HCT116 (cell line): Measurements from ENCODE around the gene CD84.

ENCODE experiments used
- CEBPB ChIP-seq: IDR thresholded peaks from 2 replicates; pipeline ENCODE4 v1.6.1; 2012; ENCODE audit warnings: low read depth
- EZH2 ChIP-seq: fragments of 200-600 bp; sonication (generic); IDR thresholded peaks from 2 replicates; pipeline ENCODE4 v1.6.1; 2017; ENCODE audit warnings: antibody characterized with exemption, mixed run types
- JUND ChIP-seq: IDR thresholded peaks from 2 replicates; pipeline ENCODE4 v1.6.1; 2012
- POLR2A ChIP-seq: IDR thresholded peaks from 2 replicates; pipeline ENCODE4 v1.7.0; 2011; ENCODE audit warnings: borderline replicate concordance; ENCODE audit not compliant: insufficient read depth, insufficient read length; ENCODE audit errors: extremely low read depth
- SRF ChIP-seq: IDR thresholded peaks from 2 replicates; pipeline ENCODE4 v1.6.1; 2012; ENCODE audit warnings: low read depth
- YY1 ChIP-seq: IDR thresholded peaks from 2 replicates; pipeline ENCODE4 v1.6.1; 2011; ENCODE audit warnings: low read length, low read depth, moderate library complexity, mild to moderate bottlenecking; ENCODE audit not compliant: insufficient replicate concordance; ENCODE audit errors: extremely low read depth
- TF ChIP-seq, protein P1 (sequence below), 3 experiments: fragments of 200-600 bp in 1 of 3; sonication (generic) in 1 of 3; IDR thresholded peaks in 2 of 3; conservative IDR thresholded peaks in 1 of 3; 2 replicates each; pipeline ENCODE4 v1.5.1; 2012 to 2017; ENCODE audit warnings: low read depth in 2 of 3, low read length in 2 of 3, antibody characterized with exemption in 1 of 3, borderline replicate concordance in 1 of 3, control low read depth in 1 of 3, mild to moderate bottlenecking in 1 of 3, mixed read lengths in 1 of 3, mixed run types in 1 of 3, moderate library complexity in 1 of 3; ENCODE audit not compliant: insufficient read depth in 1 of 3
- TF ChIP-seq, protein P2 (sequence below): IDR thresholded peaks from 2 replicates; pipeline ENCODE4 v1.6.1; 2012

DNA sequence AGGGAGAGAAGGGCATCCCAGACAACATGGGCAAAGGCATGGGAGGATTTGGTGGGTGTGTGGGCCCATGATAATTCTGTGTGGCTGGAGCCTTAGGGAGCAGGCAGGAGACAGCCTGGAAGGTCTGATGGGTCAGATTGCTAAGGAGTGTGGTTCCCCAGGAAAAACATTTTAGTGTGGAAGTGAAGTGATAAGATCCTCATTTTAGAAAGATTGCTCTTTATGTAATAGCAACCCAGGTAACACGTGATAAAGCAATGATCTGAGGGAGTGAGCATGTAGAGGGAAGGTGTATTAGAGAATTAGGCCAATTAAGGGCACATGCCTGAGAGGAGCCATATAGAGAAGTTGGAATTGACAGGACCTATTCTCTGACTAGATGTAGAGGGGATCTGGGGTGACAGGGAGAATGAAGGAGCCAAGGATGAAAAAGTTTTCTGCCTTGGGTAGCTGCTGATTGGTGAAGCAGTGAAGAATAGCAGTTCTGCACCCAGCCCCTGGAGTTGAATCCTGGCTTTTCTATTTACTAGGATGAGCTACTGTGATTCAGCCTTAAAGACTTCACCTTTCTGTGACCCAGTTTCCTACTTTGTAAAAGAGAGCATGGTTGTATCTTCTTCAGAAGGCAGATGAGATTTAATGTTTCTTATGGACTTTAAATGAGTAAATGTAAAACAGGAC lies 37.5 kb downstream of the CD84 start:
- TF ChIP-seq SRF (no peak), EZH2 (no peak), YY1 (no peak), CEBPB (no peak), JUND (no peak), POLR2A (no peak)
- TF ChIP-seq, protein P1, sequence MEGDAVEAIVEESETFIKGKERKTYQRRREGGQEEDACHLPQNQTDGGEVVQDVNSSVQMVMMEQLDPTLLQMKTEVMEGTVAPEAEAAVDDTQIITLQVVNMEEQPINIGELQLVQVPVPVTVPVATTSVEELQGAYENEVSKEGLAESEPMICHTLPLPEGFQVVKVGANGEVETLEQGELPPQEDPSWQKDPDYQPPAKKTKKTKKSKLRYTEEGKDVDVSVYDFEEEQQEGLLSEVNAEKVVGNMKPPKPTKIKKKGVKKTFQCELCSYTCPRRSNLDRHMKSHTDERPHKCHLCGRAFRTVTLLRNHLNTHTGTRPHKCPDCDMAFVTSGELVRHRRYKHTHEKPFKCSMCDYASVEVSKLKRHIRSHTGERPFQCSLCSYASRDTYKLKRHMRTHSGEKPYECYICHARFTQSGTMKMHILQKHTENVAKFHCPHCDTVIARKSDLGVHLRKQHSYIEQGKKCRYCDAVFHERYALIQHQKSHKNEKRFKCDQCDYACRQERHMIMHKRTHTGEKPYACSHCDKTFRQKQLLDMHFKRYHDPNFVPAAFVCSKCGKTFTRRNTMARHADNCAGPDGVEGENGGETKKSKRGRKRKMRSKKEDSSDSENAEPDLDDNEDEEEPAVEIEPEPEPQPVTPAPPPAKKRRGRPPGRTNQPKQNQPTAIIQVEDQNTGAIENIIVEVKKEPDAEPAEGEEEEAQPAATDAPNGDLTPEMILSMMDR (IDR thresholded peaks at IDR 0.05 in 2 of 3, conservative IDR thresholded peaks at IDR 0.05 in 1 of 3; ENCODE audit: borderline replicate concordance in 1 of 3, insufficient read depth in 1 of 3, low read depth in 2 of 3, low read length in 2 of 3): no peak
- TF ChIP-seq, protein P2, sequence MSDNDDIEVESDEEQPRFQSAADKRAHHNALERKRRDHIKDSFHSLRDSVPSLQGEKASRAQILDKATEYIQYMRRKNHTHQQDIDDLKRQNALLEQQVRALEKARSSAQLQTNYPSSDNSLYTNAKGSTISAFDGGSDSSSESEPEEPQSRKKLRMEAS: no peak
